IMR-90 (cell line): ENCODE measurements around the gene ZFHX3.

Source experiments
- CHD1 ChIP-seq: IDR thresholded peaks from 2 replicates; pipeline ENCODE4 v1.6.1; 2012; ENCODE audit warnings: low read depth, low read length, improper control_type of control experiment
- CTCF ChIP-seq: conservative IDR thresholded peaks from 2 replicates; pipeline ENCODE4 v1.5.1; 2012; ENCODE audit warnings: mild to moderate bottlenecking, low read depth, low read length, improper control_type of control experiment
- ELK1 ChIP-seq: fragments of 150-350 bp; IDR thresholded peaks from 2 replicates; pipeline ENCODE4 v1.6.1; 2016; ENCODE audit warnings: low read depth, mild to moderate bottlenecking, low read length, moderate library complexity, borderline replicate concordance
- MAZ ChIP-seq: IDR thresholded peaks from 2 replicates; pipeline ENCODE4 v1.6.1; 2012; ENCODE audit warnings: low read depth, mild to moderate bottlenecking, low read length, improper control_type of control experiment, moderate library complexity, borderline replicate concordance
- POLR2A ChIP-seq: IDR thresholded peaks from 2 replicates; pipeline ENCODE4 v1.6.1; 2012; ENCODE audit warnings: mild to moderate bottlenecking, low read depth, low read length
- RCOR1 ChIP-seq: IDR thresholded peaks from 2 replicates; pipeline ENCODE4 v1.6.1; 2012; ENCODE audit warnings: mild to moderate bottlenecking, low read length, improper control_type of control experiment; ENCODE audit not compliant: insufficient replicate concordance
- SMC3 ChIP-seq: fragments of 150-350 bp; IDR thresholded peaks from 2 replicates; pipeline ENCODE4 v1.6.1; 2016; ENCODE audit warnings: low read depth, mild to moderate bottlenecking, antibody characterized with exemption, low read length, moderate library complexity

GRCh38 chr16:72952811-72953271 is 95.1 kb downstream of the ZFHX3 start:
- TF ChIP-seq CTCF (no peak), CHD1 (no peak), POLR2A (no peak), RCOR1 (no peak), MAZ (no peak), SMC3 (no peak), ELK1 (no peak)
